B cell (primary cell): ENCODE results near the gene MYH3.

ENCODE experiments used
- CTCF ChIP-seq: fragments of 200-600 bp; IDR thresholded peaks from one replicate; pipeline ENCODE4 v1.8.0; 2022; ENCODE audit warnings: antibody characterized with exemption, mild to moderate bottlenecking
- EZH2 ChIP-seq: IDR thresholded peaks from 2 replicates; pipeline ENCODE4 v1.6.1; 2012; ENCODE audit warnings: borderline replicate concordance, low read depth, mild to moderate bottlenecking, moderate library complexity, low read length; ENCODE audit not compliant: insufficient read depth, poor library complexity, severe bottlenecking

DNA sequence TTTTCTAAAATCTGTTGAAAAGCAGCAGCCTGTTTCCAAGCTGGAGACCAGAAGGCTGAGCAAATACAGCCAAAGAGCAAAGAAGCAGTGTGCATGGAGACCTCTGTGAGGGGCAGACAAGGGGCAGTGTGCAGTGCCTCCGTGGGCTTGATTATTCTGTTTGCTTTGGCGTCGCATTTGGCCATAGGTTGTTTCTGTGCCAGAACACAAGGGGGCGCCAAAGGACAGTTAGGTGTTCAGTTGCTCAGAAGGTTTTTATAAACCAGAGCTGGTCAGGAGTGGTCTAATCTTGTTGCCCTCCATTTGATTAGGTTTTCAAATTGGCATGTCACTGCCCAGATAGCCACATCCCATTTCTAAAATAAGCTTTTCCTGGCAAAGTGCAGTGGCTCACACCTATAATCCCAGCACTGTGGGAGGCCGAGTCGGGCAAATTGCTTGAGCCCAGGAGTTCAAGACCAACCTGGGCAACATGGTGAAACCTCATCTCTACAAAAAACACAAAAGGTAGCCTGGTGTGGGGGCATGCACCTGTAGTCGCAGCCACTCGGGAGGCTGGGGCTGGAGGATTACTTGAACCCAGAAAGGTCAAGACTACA lies 10.6 kb downstream of the MYH3 start:
- TF ChIP-seq CTCF = peak; percentile 94
- TF ChIP-seq EZH2 = no peak
